ENCODE data around the gene ARHGAP24. TPM values are rescaled to one million over a fixed set of nuclear protein-coding genes. Genes with fewer than 3 reads are reported as not detected.

ARHGAP24 gene
- total RNA-seq, 2 experiments from 2014 or later, result not detected

- Mint-ChIP-seq H3K27ac (no peak overlapping the region), H3K4me3 (no peak overlapping the region), H3K4me1 (ENCODE audit: low read depth) (no peaks in the 10 kb centered on the region), H3K9me3 (no peaks in the 10 kb centered on the region), H3K27me3 (no peaks in the 10 kb centered on the region), H3K36me3 (no peaks in the 10 kb centered on the region)
- POLR2A ChIA-PET, result no interaction called here
- DNase-seq, result no peak
- CTCF ChIA-PET, result no interaction called here
- intact Hi-C loops (cut with micrococcal nuclease), result no loop called here
Measured at GRCh38 chr4:85760511-85760910, 285.6 kb downstream of the ARHGAP24 start.

GRCh38 chr4:85761803-85762528 is 287.0 kb downstream of the ARHGAP24 start:
- Mint-ChIP-seq H3K36me3 (no peaks in the 10 kb centered on the region), H3K27ac (no peak overlapping the region), H3K4me1 (ENCODE audit: low read depth) (no peaks in the 10 kb centered on the region), H3K9me3 (no peaks in the 10 kb centered on the region), H3K4me3 (no peak overlapping the region), H3K27me3 (no peaks in the 10 kb centered on the region)
- DNase-seq, result no peak
- intact Hi-C loops (cut with micrococcal nuclease), result no loop called here
- POLR2A ChIA-PET, result no interaction called here
- CTCF ChIA-PET, result interaction anchor here (1.3 kb wide), 1 partner anchor 17 kb away, joined by 3 read pairs; no protein-coding TSS in a partner anchor

GRCh38 chr4:85762529-85762871 is 287.6 kb downstream of the ARHGAP24 start:
- POLR2A ChIA-PET, result no interaction called here
- no peak overlapping the region for H3K4me3 Mint-ChIP-seq
- H3K4me1 Mint-ChIP-seq (ENCODE audit: low read depth), result no peaks in the 10 kb centered on the region
- H3K27ac Mint-ChIP-seq, result no peak overlapping the region
- intact Hi-C loops (cut with micrococcal nuclease), result no loop called here
- DNase-seq, result no peak
- CTCF ChIA-PET, result interaction anchor here (1.3 kb wide), 1 partner anchor 17 kb away, joined by 3 read pairs; no protein-coding TSS in a partner anchor
- H3K9me3 Mint-ChIP-seq, result no peaks in the 10 kb centered on the region
- no peaks in the 10 kb centered on the region for H3K36me3 Mint-ChIP-seq
- no peaks in the 10 kb centered on the region for H3K27me3 Mint-ChIP-seq

- Mint-ChIP-seq H3K27ac (no peak overlapping the region), H3K36me3 (no peaks in the 10 kb centered on the region), H3K4me1 (ENCODE audit: low read depth) (no peaks in the 10 kb centered on the region), H3K4me3 (no peak overlapping the region), H3K27me3 (no peaks in the 10 kb centered on the region), H3K9me3 (no peaks in the 10 kb centered on the region)
- intact Hi-C loops (cut with micrococcal nuclease), result no loop called here
- ChIA-PET POLR2A (no interaction called here), CTCF (no interaction called here)
- no peak for DNase-seq
Measured at GRCh38 chr4:85763202-85763601, 288.3 kb downstream of the ARHGAP24 start.

GRCh38 chr4:85767649-85768048 is 292.7 kb downstream of the ARHGAP24 start:
- no peaks in the 10 kb centered on the region for H3K4me1 Mint-ChIP-seq (ENCODE audit: low read depth)
- H3K27ac Mint-ChIP-seq, result no peak overlapping the region
- H3K4me3 Mint-ChIP-seq, result no peak overlapping the region
- CTCF ChIA-PET, result no interaction called here
- no peaks in the 10 kb centered on the region for H3K27me3 Mint-ChIP-seq
- no peaks in the 10 kb centered on the region for H3K36me3 Mint-ChIP-seq
- intact Hi-C loops (cut with micrococcal nuclease), result no loop called here
- POLR2A ChIA-PET, result no interaction called here
- no peaks in the 10 kb centered on the region for H3K9me3 Mint-ChIP-seq
- DNase-seq, result no peak

- H3K9me3 Mint-ChIP-seq, result no peaks in the 10 kb centered on the region
- no peak for DNase-seq
- no peaks in the 10 kb centered on the region for H3K4me1 Mint-ChIP-seq (ENCODE audit: low read depth)
- ChIA-PET CTCF (no interaction called here), POLR2A (no interaction called here)
- no peak overlapping the region for H3K4me3 Mint-ChIP-seq
- H3K27me3 Mint-ChIP-seq, result no peaks in the 10 kb centered on the region
- intact Hi-C loops (cut with micrococcal nuclease), result no loop called here
- H3K27ac Mint-ChIP-seq, result no peak overlapping the region
- H3K36me3 Mint-ChIP-seq, result no peaks in the 10 kb centered on the region
Measured at GRCh38 chr4:85769009-85769408, 294.1 kb downstream of the ARHGAP24 start.

GRCh38 chr4:85772470-85772869 is 297.5 kb downstream of the ARHGAP24 start:
- POLR2A ChIA-PET, result no interaction called here
- H3K27me3 Mint-ChIP-seq, result no peaks in the 10 kb centered on the region
- no peak for DNase-seq
- no peaks in the 10 kb centered on the region for H3K36me3 Mint-ChIP-seq
- CTCF ChIA-PET, result interaction anchor here (0.6 kb wide), 1 partner anchor 8 kb away, joined by 3 read pairs; no protein-coding TSS in a partner anchor
- no peak overlapping the region for H3K27ac Mint-ChIP-seq
- H3K4me1 Mint-ChIP-seq (ENCODE audit: low read depth), result no peaks in the 10 kb centered on the region
- intact Hi-C loops (cut with micrococcal nuclease), result no loop called here
- no peaks in the 10 kb centered on the region for H3K9me3 Mint-ChIP-seq
- no peak overlapping the region for H3K4me3 Mint-ChIP-seq

- ChIA-PET CTCF (no interaction called here), POLR2A (no interaction called here)
- Mint-ChIP-seq H3K27ac (no peak overlapping the region), H3K9me3 (no peaks in the 10 kb centered on the region), H3K27me3 (no peaks in the 10 kb centered on the region), H3K36me3 (no peaks in the 10 kb centered on the region), H3K4me1 (ENCODE audit: low read depth) (no peaks in the 10 kb centered on the region), H3K4me3 (no peak overlapping the region)
- no peak for DNase-seq
- intact Hi-C loops (cut with micrococcal nuclease), result no loop called here
Measured at GRCh38 chr4:85773372-85773771, 298.4 kb downstream of the ARHGAP24 start.

GRCh38 chr4:85774000-85774399 is 299.1 kb downstream of the ARHGAP24 start:
- Mint-ChIP-seq H3K4me1 (ENCODE audit: low read depth) (no peaks in the 10 kb centered on the region), H3K9me3 (no peaks in the 10 kb centered on the region), H3K36me3 (no peaks in the 10 kb centered on the region), H3K27ac (no peak overlapping the region), H3K4me3 (no peak overlapping the region), H3K27me3 (no peaks in the 10 kb centered on the region)
- POLR2A ChIA-PET, result no interaction called here
- no peak for DNase-seq
- CTCF ChIA-PET, result no interaction called here
- intact Hi-C loops (cut with micrococcal nuclease), result no loop called here

GRCh38 chr4:85774489-85774888 is 299.5 kb downstream of the ARHGAP24 start:
- POLR2A ChIA-PET, result no interaction called here
- H3K36me3 Mint-ChIP-seq, result no peaks in the 10 kb centered on the region

GRCh38 chr4:85776096-85776495 is 301.1 kb downstream of the ARHGAP24 start:
- H3K4me3 Mint-ChIP-seq, result no peak overlapping the region
- no peaks in the 10 kb centered on the region for H3K27me3 Mint-ChIP-seq
- H3K4me1 Mint-ChIP-seq (ENCODE audit: low read depth), result no peaks in the 10 kb centered on the region
- H3K9me3 Mint-ChIP-seq, result no peaks in the 10 kb centered on the region
- no peak overlapping the region for H3K27ac Mint-ChIP-seq
- CTCF ChIA-PET, result no interaction called here
- POLR2A ChIA-PET, result no interaction called here
- DNase-seq, result no peak
- intact Hi-C loops (cut with micrococcal nuclease), result no loop called here
- H3K36me3 Mint-ChIP-seq, result no peaks in the 10 kb centered on the region

More at GRCh38 chr4:85774489-85774888, 299.5 kb downstream of the ARHGAP24 start:
- no peak for DNase-seq
- H3K27ac Mint-ChIP-seq, result no peak overlapping the region
- intact Hi-C loops (cut with micrococcal nuclease), result no loop called here
- H3K4me1 Mint-ChIP-seq (ENCODE audit: low read depth), result no peaks in the 10 kb centered on the region
- H3K9me3 Mint-ChIP-seq, result no peaks in the 10 kb centered on the region
- CTCF ChIA-PET, result no interaction called here
- no peaks in the 10 kb centered on the region for H3K27me3 Mint-ChIP-seq
- H3K4me3 Mint-ChIP-seq, result no peak overlapping the region

- DNase-seq, result no peak
- Mint-ChIP-seq H3K4me1 (ENCODE audit: low read depth) (no peaks in the 10 kb centered on the region), H3K9me3 (no peaks in the 10 kb centered on the region), H3K36me3 (no peaks in the 10 kb centered on the region), H3K4me3 (no peak overlapping the region), H3K27ac (no peak overlapping the region), H3K27me3 (no peaks in the 10 kb centered on the region)
- ChIA-PET POLR2A (no interaction called here), CTCF (no interaction called here)
- intact Hi-C loops (cut with micrococcal nuclease), result no loop called here
Measured at GRCh38 chr4:85776579-85776978, 301.6 kb downstream of the ARHGAP24 start.

- H3K4me3 Mint-ChIP-seq, result no peak overlapping the region
- no peaks in the 10 kb centered on the region for H3K9me3 Mint-ChIP-seq
- H3K27me3 Mint-ChIP-seq, result no peaks in the 10 kb centered on the region
- no peaks in the 10 kb centered on the region for H3K4me1 Mint-ChIP-seq (ENCODE audit: low read depth)
- DNase-seq, result no peak
- intact Hi-C loops (cut with micrococcal nuclease), result no loop called here
- H3K27ac Mint-ChIP-seq, result no peak overlapping the region
- ChIA-PET CTCF (interaction anchor here (0.6 kb wide), 1 partner anchor 160 kb away, joined by 4 read pairs; no protein-coding TSS in a partner anchor), POLR2A (no interaction called here)
- no peaks in the 10 kb centered on the region for H3K36me3 Mint-ChIP-seq
Measured at GRCh38 chr4:85777908-85778631, 303.1 kb downstream of the ARHGAP24 start.
